Thyroid gland (tissue), 4 donors: ENCODE measurements around the gene SNRK. TPM values are rescaled to one million over a fixed set of nuclear protein-coding genes. Genes with fewer than 3 reads are reported as not detected.
A peak's percentile ranks its signal among the peaks of the same experiment; 100 is the strongest.

Experiments
- DNase-seq, 2 donors: peaks; one replicate each; pipeline ENCODE4 v3.0.0-alpha.2; 2019
- H3K27ac ChIP-seq, 3 donors: fragments of 200-600 bp; sonication (generic); 1 replicate in 2 of 3; 2 replicates in 1 of 3; pipeline ENCODE4 v1.5.1; 2016 to 2019; ENCODE audit warnings: mild to moderate bottlenecking in 1 of 3, moderate library complexity in 1 of 3
- H3K27me3 ChIP-seq: fragments of 200-600 bp; sonication (generic); one replicate; pipeline ENCODE4 v1.5.1; 2019
- H3K36me3 ChIP-seq, 2 donors: fragments of 200-600 bp; sonication (generic); one replicate each; pipeline ENCODE4 v1.5.1; 2016 to 2019
- H3K4me1 ChIP-seq, 2 donors: fragments of 200-600 bp; sonication (generic); one replicate each; pipeline ENCODE4 v1.5.1; 2017 to 2019
- H3K4me3 ChIP-seq, 3 donors: fragments of 200-600 bp; sonication (generic); replicated peaks in 1 of 3; 1 replicate in 2 of 3; 2 replicates in 1 of 3; pipeline ENCODE4 v1.5.1; 2016; ENCODE audit warnings: mild to moderate bottlenecking in 1 of 3
- H3K9me3 ChIP-seq: fragments of 200-600 bp; sonication (generic); one replicate; pipeline ENCODE4 v1.5.1; 2017
- CTCF ChIP-seq, 6 experiments: fragments of 200-600 bp in 3 of 6; fragments of 450-650 bp in 3 of 6; sonication (generic) in 3 of 6; IDR thresholded peaks; one replicate each; pipeline ENCODE4 v1.5.1; 2016 to 2019; ENCODE audit warnings: antibody characterized with exemption in 6 of 6, mild to moderate bottlenecking in 2 of 6, inconsistent platforms in 1 of 6, moderate library complexity in 1 of 6
- POLR2A ChIP-seq, 2 donors: fragments of 450-650 bp; IDR thresholded peaks; one replicate each; pipeline ENCODE4 v1.6.1; 2017; ENCODE audit warnings: antibody characterized with exemption in 2 of 2, mild to moderate bottlenecking in 2 of 2, moderate library complexity in 1 of 2
- WGBS, 2 donors: methylation state at CpG; one replicate each; pipeline ENCODE4 v1.1.5; 2017; 5-methylcytosine and 5-hydroxymethylcytosine counted together
- intact Hi-C: fragments of 100-400 bp; cut with DNase I; formaldehyde crosslinking; loops from one replicate; pipeline ENCODE4 v1.15.1; 2023
- total RNA-seq, 4 donors: library from RNA; depleted of rRNA; stranded (reverse); fragments of >200 nt; gene quantifications; one replicate each; pipeline ENCODE4 v1.2.3, GENCODE V29; 2016

The SNRK gene
- total RNA-seq, 4 donors from 2014 or later, result 44.2 to 90.5 (median 65.0) TPM

- DNase-seq, result no peak
- intact Hi-C loops, result no loop called here
- peaks cover 30 to 39% of the 10 kb centered on the region in 2 donors for H3K4me1 ChIP-seq
- 26 to 31% methylated on average over 3 of the region's 3 CpGs for WGBS, 2 donors
- no peaks in the 10 kb centered on the region for H3K27me3 ChIP-seq
- H3K36me3 ChIP-seq, result no peaks in the 10 kb centered on the region
- TF ChIP-seq CTCF (IDR thresholded peaks at IDR 0.05) (no peak), POLR2A (IDR thresholded peaks at IDR 0.05) (no peak)
- peak overlapping the region; percentile 72 to 88 (median 88) for H3K27ac ChIP-seq
- no peaks in the 10 kb centered on the region for H3K9me3 ChIP-seq
- peak overlapping the region; percentile 34 to 51 (median 47) for H3K4me3 ChIP-seq
These were observed 1.1 kb downstream of the SNRK start for GRCh38 chr3:43287500-43287873.

DNA sequence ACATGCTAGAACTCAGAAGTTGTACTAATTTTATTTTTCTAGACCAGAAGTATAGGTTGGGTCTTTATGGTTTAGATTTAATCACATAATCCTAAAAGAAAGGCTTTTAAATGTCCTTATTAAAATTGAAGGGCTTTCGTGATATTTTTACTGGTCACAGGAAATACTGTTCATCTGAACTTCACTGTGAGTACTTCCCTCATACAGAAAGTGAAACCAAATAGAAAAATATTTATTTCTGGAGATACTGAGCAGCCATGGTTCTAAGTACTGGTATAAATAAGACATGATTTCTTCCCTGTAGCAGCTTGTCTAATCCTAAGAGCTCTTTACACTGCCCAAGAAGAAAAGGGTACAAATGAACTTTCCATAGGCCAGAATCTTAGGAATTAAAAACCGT is 2.0 kb downstream of the SNRK start:
- H3K36me3 ChIP-seq, result no peaks in the 10 kb centered on the region
- no peaks in the 10 kb centered on the region for H3K27me3 ChIP-seq
- WGBS, 2 donors, result 24 to 31% methylated on average over 2 of the region's 2 CpGs
- TF ChIP-seq CTCF (IDR thresholded peaks at IDR 0.05) (no peak), POLR2A (IDR thresholded peaks at IDR 0.05) (no peak)
- peaks cover 30 to 39% of the 10 kb centered on the region in 2 donors for H3K4me1 ChIP-seq
- H3K9me3 ChIP-seq, result no peaks in the 10 kb centered on the region
- DNase-seq, result no peak
- H3K27ac ChIP-seq, result peak overlapping the region; percentile 72 to 88 (median 88)
- intact Hi-C loops, result no loop called here
- H3K4me3 ChIP-seq, result peak overlapping the region in 1 of 3 donors; percentile 47

DNA sequence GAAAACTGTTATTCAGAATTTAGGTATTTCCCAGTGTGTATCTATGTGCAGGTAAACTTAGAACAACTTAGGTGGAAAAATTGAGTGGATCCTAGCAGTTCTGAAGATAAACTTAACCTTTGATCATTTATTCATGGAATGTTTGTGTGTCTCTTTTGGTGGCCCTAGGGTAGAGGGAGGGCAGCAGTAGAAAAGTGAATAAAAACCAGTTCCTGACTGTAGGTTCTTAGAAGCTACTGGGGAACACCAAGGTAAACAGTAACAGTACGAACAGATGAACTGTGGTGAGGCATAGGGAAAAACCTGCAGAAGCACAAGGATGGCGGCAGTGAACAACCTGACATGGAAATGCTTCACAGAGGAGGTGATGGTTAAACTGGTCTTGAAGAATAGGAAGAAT is 2.5 kb downstream of the SNRK start:
- TF ChIP-seq POLR2A (IDR thresholded peaks at IDR 0.05), result no peak
- no peak for TF ChIP-seq CTCF (IDR thresholded peaks at IDR 0.05)
- peaks cover 30 to 42% of the 10 kb centered on the region in 2 donors for H3K4me1 ChIP-seq

GRCh38 chr3:43289401-43289800 is 3.1 kb downstream of the SNRK start:
- H3K9me3 ChIP-seq, result no peaks in the 10 kb centered on the region
- 66 to 77% methylated on average over 2 of the region's 2 CpGs for WGBS, 2 donors
- no peak for DNase-seq
- peak overlapping the region in 1 of 3 donors; percentile 47 for H3K4me3 ChIP-seq
- H3K36me3 ChIP-seq, result no peaks in the 10 kb centered on the region
- TF ChIP-seq CTCF (IDR thresholded peaks at IDR 0.05), result no peak
- no peak for TF ChIP-seq POLR2A (IDR thresholded peaks at IDR 0.05)
- intact Hi-C loops, result no loop called here
- H3K27me3 ChIP-seq, result no peaks in the 10 kb centered on the region
- H3K27ac ChIP-seq, result peak overlapping the region in 2 of 3 donors; percentile 88
- peaks cover 30 to 48% of the 10 kb centered on the region in 2 donors for H3K4me1 ChIP-seq

More for the DNA sequence above, 2.5 kb downstream of the SNRK start:
- Histone ChIP-seq H3K4me3 (peak overlapping the region in 1 of 3 donors; percentile 47), H3K9me3 (no peaks in the 10 kb centered on the region), H3K36me3 (no peaks in the 10 kb centered on the region), H3K27ac (peak overlapping the region in 2 of 3 donors; percentile 88), H3K27me3 (no peaks in the 10 kb centered on the region)
- DNase-seq, result no peak
- WGBS, 2 donors, result 73 to 78% methylated on average over 2 of the region's 2 CpGs
- intact Hi-C loops, result no loop called here

- no peak for TF ChIP-seq POLR2A (IDR thresholded peaks at IDR 0.05)
- no peak for TF ChIP-seq CTCF (IDR thresholded peaks at IDR 0.05)
- peak overlapping the region in 2 of 3 donors; percentile 88 for H3K27ac ChIP-seq
These were observed 3.6 kb downstream of the SNRK start for GRCh38 chr3:43289841-43290470.

More at GRCh38 chr3:43289841-43290470, 3.6 kb downstream of the SNRK start:
- intact Hi-C loops, result loop anchor here (10.0 kb wide), 1 partner anchor 215 kb away; no protein-coding TSS in a partner anchor
- Histone ChIP-seq H3K9me3 (no peaks in the 10 kb centered on the region), H3K4me1 (peaks cover 30 to 49% of the 10 kb centered on the region in 2 donors), H3K4me3 (peak overlapping the region in 1 of 3 donors; percentile 47), H3K27me3 (no peaks in the 10 kb centered on the region), H3K36me3 (no peaks in the 10 kb centered on the region)
- no peak for DNase-seq
- WGBS, 2 donors, result 81 to 83% methylated on average over 5 of the region's 5 CpGs
